ENCODE results near the gene AK8.

AK8 gene

DNA sequence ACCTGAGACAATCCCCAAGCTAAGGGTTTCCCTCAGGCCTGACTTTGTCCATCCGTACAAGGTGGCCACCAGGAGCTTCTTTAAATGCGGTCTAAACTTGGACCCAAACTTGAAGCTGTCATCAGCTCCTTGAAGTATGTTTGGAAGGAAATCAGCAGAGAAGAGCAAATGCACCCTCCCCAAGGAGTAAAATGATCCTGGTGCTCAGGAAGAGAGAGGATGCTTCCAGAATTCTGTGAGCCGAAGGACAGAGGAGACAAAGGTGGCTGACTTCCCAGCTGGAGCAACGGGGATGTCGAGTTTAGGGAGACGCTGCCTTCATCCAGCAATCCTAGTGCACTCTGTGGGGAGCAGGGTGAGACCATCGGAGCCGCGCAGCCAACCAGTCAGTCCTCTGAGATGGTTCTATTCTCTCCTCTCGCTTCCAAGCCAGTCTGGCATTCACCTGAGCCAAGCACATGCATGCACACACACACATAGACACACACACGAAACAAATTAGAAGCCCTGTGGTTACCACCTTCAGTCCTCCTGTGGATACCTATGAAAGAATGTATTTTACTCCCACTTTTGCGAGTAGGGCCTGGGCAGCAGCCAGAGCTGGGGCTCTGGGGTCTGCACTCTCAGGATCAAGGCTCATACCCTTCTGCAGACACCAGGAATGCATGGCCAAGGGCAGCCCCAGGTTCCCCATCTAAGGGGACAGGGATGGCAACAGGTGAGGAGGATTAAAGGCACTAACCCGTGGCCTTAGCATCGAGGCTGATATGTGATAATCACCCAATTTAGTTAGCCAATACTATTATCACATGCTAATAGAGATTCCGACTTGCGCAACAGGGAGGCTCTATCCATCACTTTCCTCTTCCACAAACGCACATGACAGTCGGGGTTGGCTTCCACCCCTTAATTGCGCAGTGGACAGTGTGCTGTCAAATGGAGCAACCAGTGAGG lies 132.1 kb downstream of the AK8 start:
- CTCF ChIA-PET, result no interaction called here
- TF ChIP-seq SP1 (IDR thresholded peaks at IDR 0.05), result no peak
- no peak for TF ChIP-seq ZNF384 (IDR thresholded peaks at IDR 0.05)
- no peak for TF ChIP-seq TARDBP (IDR thresholded peaks at IDR 0.05)
- TF ChIP-seq ELF4 (IDR thresholded peaks at IDR 0.05), result no peak
- TF ChIP-seq L3MBTL2 (conservative IDR thresholded peaks at IDR 0.05), result no peak
- no peak for TF ChIP-seq FOXM1 (IDR thresholded peaks at IDR 0.05; ENCODE audit: borderline replicate concordance)
- TF ChIP-seq FOXA1 (IDR thresholded peaks at IDR 0.05), result no peak
- no peak for TF ChIP-seq NFRKB (IDR thresholded peaks at IDR 0.05)
- TF ChIP-seq ARNT (IDR thresholded peaks at IDR 0.05), result no peak
- TF ChIP-seq, protein P1, sequence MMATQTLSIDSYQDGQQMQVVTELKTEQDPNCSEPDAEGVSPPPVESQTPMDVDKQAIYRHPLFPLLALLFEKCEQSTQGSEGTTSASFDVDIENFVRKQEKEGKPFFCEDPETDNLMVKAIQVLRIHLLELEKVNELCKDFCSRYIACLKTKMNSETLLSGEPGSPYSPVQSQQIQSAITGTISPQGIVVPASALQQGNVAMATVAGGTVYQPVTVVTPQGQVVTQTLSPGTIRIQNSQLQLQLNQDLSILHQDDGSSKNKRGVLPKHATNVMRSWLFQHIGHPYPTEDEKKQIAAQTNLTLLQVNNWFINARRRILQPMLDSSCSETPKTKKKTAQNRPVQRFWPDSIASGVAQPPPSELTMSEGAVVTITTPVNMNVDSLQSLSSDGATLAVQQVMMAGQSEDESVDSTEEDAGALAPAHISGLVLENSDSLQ (IDR thresholded peaks at IDR 0.05), result no peak
- no peak for TF ChIP-seq SUZ12 (IDR thresholded peaks at IDR 0.05)
- no peak for TF ChIP-seq HDGF (IDR thresholded peaks at IDR 0.05; ENCODE audit: borderline replicate concordance)
- TF ChIP-seq BHLHE40 (IDR thresholded peaks at IDR 0.05; ENCODE audit: borderline replicate concordance), result no peak
- no peak for TF ChIP-seq FOXK2 (IDR thresholded peaks at IDR 0.05)
- no peak for TF ChIP-seq CTBP1 (IDR thresholded peaks at IDR 0.05; ENCODE audit: borderline replicate concordance)
- no peak for DNase-seq (ENCODE audit: extremely low spot score)
- POLR2A ChIA-PET, result interaction anchor here (3.1 kb wide), 1 partner anchor 77 kb away, joined by 10 read pairs; the partner anchor contains the start of gene DDX31

DNA sequence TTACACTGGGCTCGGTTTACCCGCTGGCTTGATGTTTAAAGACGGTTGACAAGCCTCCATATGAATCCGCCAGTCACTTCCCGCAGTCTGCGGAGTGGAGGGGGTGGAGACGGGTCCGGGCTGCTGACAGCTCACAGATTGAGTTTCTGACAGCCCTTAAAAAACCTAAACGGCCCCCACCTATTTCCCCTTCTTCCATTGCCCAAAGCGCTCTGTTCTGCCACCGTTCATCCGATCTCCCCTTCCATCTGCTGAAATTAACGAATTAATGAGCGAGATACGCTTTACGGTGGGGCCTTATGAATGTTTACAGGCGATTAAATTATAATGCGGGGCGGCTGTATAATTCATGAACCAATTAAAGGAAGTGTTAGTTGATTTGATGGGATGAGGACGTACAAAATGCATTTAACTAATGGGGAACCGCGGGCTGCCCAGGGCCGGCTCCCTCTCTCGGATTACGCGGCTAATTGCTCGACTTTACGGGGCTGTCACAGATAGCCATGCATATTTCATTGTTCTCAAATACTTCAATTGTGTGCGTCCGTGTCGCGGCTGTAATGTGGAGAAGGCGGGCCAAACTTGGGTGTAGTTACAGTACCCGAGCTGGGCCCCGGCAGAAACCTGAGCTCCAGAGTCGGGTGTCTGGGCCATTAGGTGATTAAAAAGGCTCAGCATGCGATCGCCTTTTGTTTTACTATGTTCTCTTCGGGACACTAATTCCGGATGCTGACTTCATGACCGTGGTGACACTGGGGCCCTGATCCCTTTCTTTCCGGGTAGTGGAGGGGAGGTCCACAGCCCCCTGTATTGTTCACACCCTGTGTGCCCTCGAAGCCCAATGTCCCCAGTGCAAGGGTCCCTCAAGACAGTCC lies 133.0 kb downstream of the AK8 start:
- peak; percentile 61 for DNase-seq (ENCODE audit: extremely low spot score)
- CTCF ChIA-PET, result no interaction called here
- TF ChIP-seq ARNT (IDR thresholded peaks at IDR 0.05), result peak; percentile 36; the same call in 1 of the 2 replicates
- TF ChIP-seq, protein P1 (IDR thresholded peaks at IDR 0.05), result peak; percentile 58; the same call in 1 of the 2 replicates
- TF ChIP-seq ZNF384 (IDR thresholded peaks at IDR 0.05), result no peak
- no peak for TF ChIP-seq BHLHE40 (IDR thresholded peaks at IDR 0.05; ENCODE audit: borderline replicate concordance)
- TF ChIP-seq TARDBP (IDR thresholded peaks at IDR 0.05), result no peak
- no peak for TF ChIP-seq CTBP1 (IDR thresholded peaks at IDR 0.05; ENCODE audit: borderline replicate concordance)
- no peak for TF ChIP-seq FOXA1 (IDR thresholded peaks at IDR 0.05)
- no peak for TF ChIP-seq L3MBTL2 (conservative IDR thresholded peaks at IDR 0.05)
- TF ChIP-seq FOXK2 (IDR thresholded peaks at IDR 0.05), result no peak
- no peak for TF ChIP-seq NFRKB (IDR thresholded peaks at IDR 0.05)
- POLR2A ChIA-PET, result interaction anchor here (0.9 to 3.1 kb wide), 2 partner anchors 23 to 76 kb away, joined by 3 to 10 read pairs; partner anchors contain the start of gene DDX31

DNA sequence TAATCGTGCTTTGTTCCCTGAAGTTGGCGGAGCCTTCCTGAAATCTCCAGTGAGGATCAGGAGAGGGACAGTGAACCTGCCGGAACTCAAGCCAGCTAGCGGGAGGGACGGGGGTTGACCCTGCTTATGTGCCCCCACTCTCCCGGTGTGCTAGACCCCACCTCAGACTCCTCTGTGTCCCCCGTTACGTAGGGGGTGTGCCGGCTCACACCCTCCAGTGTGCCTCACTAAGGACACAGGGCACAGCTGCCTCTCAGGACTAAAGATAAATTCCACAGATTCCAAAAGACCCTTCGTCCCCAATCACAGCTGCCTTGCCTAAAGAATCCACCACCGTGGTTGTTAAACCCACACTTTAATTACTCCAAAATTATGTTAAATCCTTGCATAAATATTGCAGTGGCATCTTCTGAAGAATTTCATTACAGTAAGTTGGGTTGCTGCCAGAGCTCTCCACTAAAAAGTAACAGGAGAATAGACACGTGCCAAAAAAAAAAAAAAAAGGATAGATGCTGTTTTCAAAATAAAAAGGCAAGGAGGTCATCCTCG lies 134.1 kb downstream of the AK8 start:
- TF ChIP-seq FOXK2 (IDR thresholded peaks at IDR 0.05) (no peak), ZNF384 (IDR thresholded peaks at IDR 0.05) (peak; percentile 77)
- ChIA-PET CTCF (interaction anchor here (0.7 kb wide), 1 partner anchor 164 kb away, joined by 3 read pairs; no protein-coding TSS in a partner anchor), POLR2A (interaction anchor here (3.1 kb wide), 1 partner anchor 74 kb away, joined by 10 read pairs; the partner anchor contains the start of gene DDX31)
- DNase-seq (ENCODE audit: extremely low spot score), result no peak

DNA sequence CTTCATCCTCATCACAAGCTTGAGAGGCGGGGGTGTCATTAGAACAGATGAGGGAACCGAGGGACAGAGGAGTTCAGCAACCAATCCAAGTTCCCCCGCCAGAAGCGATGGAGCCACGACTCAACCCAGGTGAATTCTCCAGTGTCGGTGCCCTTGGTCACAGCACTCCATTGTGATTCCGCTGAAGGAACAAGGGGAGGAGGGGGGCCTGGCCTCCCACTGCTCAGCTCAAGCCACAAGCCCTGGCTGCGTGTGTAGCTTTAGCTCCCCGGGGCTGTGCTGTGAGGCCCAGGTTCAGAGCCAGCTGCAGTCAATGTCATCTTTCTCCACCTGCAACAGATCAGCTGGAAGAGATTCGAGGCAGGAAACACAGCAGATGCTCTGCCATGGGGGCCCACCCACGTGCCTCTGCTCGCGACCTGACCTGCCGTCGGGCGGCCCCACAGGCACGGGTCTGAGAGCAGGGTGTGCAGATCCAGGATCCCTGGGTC lies 135.2 kb downstream of the AK8 start:
- CTCF ChIA-PET, result no interaction called here
- no peak for DNase-seq (ENCODE audit: extremely low spot score)
- POLR2A ChIA-PET, result no interaction called here
- TF ChIP-seq FOXK2 (IDR thresholded peaks at IDR 0.05) (no peak), NFRKB (IDR thresholded peaks at IDR 0.05) (no peak), ARNT (IDR thresholded peaks at IDR 0.05) (no peak), L3MBTL2 (conservative IDR thresholded peaks at IDR 0.05) (no peak), CTBP1 (IDR thresholded peaks at IDR 0.05; ENCODE audit: borderline replicate concordance) (no peak), LEF1 (IDR thresholded peaks at IDR 0.05; ENCODE audit: borderline replicate concordance) (no peak), HDGF (IDR thresholded peaks at IDR 0.05; ENCODE audit: borderline replicate concordance) (no peak), SP1 (IDR thresholded peaks at IDR 0.05) (no peak), FOXM1 (IDR thresholded peaks at IDR 0.05; ENCODE audit: borderline replicate concordance) (no peak), SUZ12 (IDR thresholded peaks at IDR 0.05) (no peak), FOXA1 (IDR thresholded peaks at IDR 0.05) (no peak), TARDBP (IDR thresholded peaks at IDR 0.05) (no peak), BHLHE40 (IDR thresholded peaks at IDR 0.05; ENCODE audit: borderline replicate concordance) (no peak), ELF4 (IDR thresholded peaks at IDR 0.05) (no peak), ZNF384 (IDR thresholded peaks at IDR 0.05) (no peak)
- TF ChIP-seq, protein P1 (IDR thresholded peaks at IDR 0.05), result no peak
